Activated T-cell treated with anti-CD3 and anti-CD28 coated beads, Interleukin-2, amount 50 U/mL, for 24 hours (primary cell): ENCODE results near the gene CLDND1.
"Not testable (repeated sequence)": the region's sequence is repeated elsewhere in the genome, so short reads cannot be mapped to it uniquely, and the experiment has no call there.

Experiments
- DNase-seq: peaks from one replicate; pipeline ENCODE4 v3.0.0-alpha.2; 2020
- H3K27ac Mint-ChIP-seq: 2 replicates; pipeline ENCODE4 v1.8.0; 2020; ENCODE audit warnings: mild to moderate bottlenecking, mixed read lengths
- H3K27me3 Mint-ChIP-seq: 2 replicates; pipeline ENCODE4 v1.8.0; 2020; ENCODE audit warnings: mixed read lengths
- H3K36me3 Mint-ChIP-seq: 2 replicates; pipeline ENCODE4 v1.8.0; 2020; ENCODE audit warnings: low read depth, mixed read lengths
- H3K4me1 Mint-ChIP-seq: 2 replicates; pipeline ENCODE4 v1.8.0; 2020; ENCODE audit warnings: low read depth, mixed read lengths
- H3K4me3 Mint-ChIP-seq: 2 replicates; pipeline ENCODE4 v1.8.0; 2020; ENCODE audit warnings: mild to moderate bottlenecking, moderate library complexity, mixed read lengths
- H3K9me3 Mint-ChIP-seq: 2 replicates; pipeline ENCODE4 v1.8.0; 2020; ENCODE audit warnings: mixed read lengths

CLDND1 gene

DNA sequence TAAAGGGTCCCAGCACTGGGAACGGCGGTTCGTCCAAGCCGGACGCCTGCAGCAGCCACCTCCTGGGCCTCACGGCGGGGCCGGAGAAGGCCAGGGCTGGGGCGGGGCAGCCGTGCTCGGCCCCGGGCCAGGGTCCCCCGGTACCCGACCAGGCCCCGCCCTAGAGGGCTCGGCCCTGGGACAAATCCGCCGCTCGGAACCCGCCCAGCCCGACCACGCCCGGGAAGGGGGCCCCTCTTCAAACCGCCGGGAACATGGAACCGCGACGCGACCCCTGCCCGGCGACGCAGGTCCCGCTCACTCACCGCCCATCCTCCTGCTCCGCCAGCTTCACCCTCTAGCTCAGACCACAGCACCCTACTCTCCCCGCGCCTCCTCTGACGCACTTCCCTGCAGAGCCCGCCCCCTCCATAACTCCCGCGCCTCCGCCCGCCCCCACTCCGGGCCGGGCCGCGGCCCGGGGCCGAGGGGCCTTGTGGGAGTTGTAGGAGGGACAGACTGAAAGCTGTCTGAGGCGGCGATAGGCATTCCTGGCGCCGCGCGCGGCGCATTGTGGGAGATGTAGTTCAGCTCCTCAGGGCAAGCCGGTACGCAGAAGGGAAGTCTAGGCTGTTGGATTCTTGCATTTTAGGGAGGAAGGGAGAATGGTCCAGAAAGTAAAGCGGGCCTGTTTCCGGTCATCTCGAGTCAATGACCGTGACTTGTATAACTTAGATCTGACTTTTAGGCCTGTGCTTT lies at the start of gene CLDND1:
Gene CLDND1 (minus strand): TSS at position 359 of the 738 bp plus-strand sequence. CDS start 1,478 bp downstream, outside the sequence.
- peaks cover 75% of the 10 kb centered on the region for H3K36me3 Mint-ChIP-seq
- peak; percentile 96 for DNase-seq
- no peaks in the 10 kb centered on the region for H3K9me3 Mint-ChIP-seq
- peak within 1 kb of the TSS; percentile 99 for H3K27ac Mint-ChIP-seq
- peak within 1 kb of the TSS; percentile 88 for H3K4me3 Mint-ChIP-seq
- H3K4me1 Mint-ChIP-seq, result peaks cover 72% of the 10 kb centered on the region
- H3K27me3 Mint-ChIP-seq, result no peaks in the 10 kb centered on the region

GRCh38 chr3:98568402-98568801 lies 45.7 kb upstream of the CLDND1 start:
- no peak for DNase-seq
- no peaks in the 10 kb centered on the region for H3K27me3 Mint-ChIP-seq
- H3K27ac Mint-ChIP-seq, result no peak overlapping the region
- H3K4me1 Mint-ChIP-seq, result peaks cover 72% of the 10 kb centered on the region
- no peak overlapping the region for H3K4me3 Mint-ChIP-seq
- H3K36me3 Mint-ChIP-seq, result peaks cover 5% of the 10 kb centered on the region
- H3K9me3 Mint-ChIP-seq, result peaks cover 7% of the 10 kb centered on the region

DNA sequence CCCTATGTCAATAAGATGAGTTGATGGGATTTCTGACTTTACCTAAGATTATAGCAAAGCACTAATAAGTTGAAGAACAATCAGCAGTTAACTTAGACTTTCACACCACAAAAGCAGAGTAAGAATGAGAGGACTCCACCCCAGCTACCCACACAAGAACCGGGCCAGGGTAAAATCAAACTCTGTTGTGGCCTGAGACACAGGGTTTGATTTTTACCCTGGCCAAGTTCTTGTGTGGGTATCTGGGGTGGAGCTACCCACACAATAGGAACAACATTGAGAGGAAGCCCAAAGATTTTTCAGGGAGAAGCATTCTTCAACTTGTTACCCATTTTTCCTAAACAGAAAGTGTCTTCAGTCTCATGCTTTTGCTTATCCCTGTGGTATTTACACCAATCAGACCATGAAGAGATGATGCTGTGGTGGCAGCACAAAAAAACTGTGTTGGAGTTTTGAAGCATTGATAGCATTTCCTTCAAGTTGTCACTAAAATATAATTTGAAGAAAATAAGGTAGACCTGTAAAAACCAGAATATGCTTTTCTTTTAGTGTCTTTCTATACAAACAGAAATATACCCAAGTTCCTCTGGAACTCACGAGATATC lies 45.1 kb upstream of the CLDND1 start:
- peaks cover 72% of the 10 kb centered on the region for H3K4me1 Mint-ChIP-seq
- peaks cover 7% of the 10 kb centered on the region for H3K9me3 Mint-ChIP-seq
- DNase-seq, result no peak
- no peaks in the 10 kb centered on the region for H3K27me3 Mint-ChIP-seq
- H3K4me3 Mint-ChIP-seq, result peak overlapping the region; percentile 41
- H3K36me3 Mint-ChIP-seq, result peaks cover 5% of the 10 kb centered on the region
- H3K27ac Mint-ChIP-seq, result peak overlapping the region; percentile 78

DNA sequence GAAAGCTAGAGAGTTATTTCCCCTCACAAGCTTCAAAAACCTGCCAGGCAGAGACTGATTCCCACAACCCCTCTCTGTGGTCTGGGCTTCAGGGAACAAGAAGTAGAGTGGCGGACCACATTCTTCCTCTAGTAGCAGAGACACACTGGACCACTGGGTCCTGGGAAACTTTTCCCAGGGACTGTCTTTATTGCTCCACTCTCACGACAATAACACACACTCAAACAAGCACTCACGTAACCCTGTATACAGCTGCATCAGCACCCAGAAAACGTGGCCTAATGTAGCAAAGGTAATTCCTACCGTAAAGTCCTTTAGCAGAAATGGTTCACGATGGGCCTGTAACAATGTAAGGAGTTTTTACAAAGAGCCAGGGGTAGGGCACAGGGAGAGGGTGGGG lies 43.1 kb upstream of the CLDND1 start:
- Mint-ChIP-seq H3K27me3 (no peaks in the 10 kb centered on the region), H3K4me3 (peak overlapping the region; percentile 8), H3K9me3 (peaks cover 7% of the 10 kb centered on the region), H3K36me3 (peaks cover 2% of the 10 kb centered on the region), H3K4me1 (peaks cover 75% of the 10 kb centered on the region), H3K27ac (peak overlapping the region; percentile 87)
- no peak for DNase-seq

DNA sequence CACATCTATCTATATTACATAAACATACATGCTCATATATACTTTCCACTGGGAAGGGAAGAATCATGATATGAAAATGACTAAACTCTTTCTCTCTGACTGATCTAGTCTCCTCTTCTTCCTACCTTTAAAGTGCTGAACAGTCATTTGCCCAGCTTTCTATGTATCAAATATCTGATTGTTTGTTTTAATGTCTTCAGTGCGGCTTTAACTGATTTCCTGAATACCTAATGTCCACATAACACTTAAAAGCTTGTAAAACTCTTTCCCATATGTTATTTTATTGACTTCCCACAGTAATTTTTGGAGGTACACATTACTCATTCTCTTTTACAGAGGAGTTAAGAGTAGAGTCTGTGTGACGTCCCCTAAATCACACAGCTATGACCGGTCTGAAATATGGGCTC lies 42.5 kb upstream of the CLDND1 start:
- Mint-ChIP-seq H3K27ac (peak overlapping the region; percentile 87), H3K9me3 (peaks cover 7% of the 10 kb centered on the region), H3K36me3 (peaks cover 2% of the 10 kb centered on the region), H3K4me3 (peak overlapping the region; percentile 8), H3K27me3 (no peaks in the 10 kb centered on the region), H3K4me1 (peaks cover 79% of the 10 kb centered on the region)
- DNase-seq, result no peak

GRCh38 chr3:98564282-98565005 lies 41.7 kb upstream of the CLDND1 start:
- Mint-ChIP-seq H3K27me3 (no peaks in the 10 kb centered on the region), H3K4me1 (peaks cover 81% of the 10 kb centered on the region), H3K4me3 (peak overlapping the region; percentile 55), H3K36me3 (peaks cover 2% of the 10 kb centered on the region), H3K9me3 (peaks cover 5% of the 10 kb centered on the region), H3K27ac (peak overlapping the region; percentile 94)
- no peak for DNase-seq

DNA sequence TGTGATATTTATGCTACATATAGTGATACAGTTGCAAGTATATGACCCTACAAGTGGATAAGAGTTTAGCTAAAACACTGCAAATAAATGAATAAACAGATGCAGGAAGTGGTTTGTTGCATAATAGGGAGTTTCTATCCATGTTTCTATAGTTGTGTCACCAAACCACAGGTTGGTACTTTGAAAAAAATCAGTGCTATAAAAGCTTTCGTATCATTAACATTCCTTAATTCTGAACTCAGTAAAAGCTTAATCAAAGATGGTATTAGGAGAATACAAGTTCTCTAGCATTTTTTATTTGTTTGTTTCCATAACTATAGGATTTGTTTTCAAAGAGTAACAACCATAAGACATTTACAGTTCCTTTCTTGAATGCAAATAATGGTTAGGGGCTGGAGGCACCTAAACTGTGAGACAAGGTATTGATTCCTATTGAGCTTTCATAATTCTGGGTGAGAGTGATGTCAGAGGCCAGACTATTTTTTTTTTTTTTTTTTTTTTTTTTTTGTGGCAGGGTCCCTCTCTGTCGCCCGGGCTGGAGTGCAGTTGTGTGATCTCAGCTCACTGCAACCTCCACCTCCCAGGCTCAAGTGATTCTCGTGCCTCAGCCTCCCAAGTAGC lies 41.1 kb upstream of the CLDND1 start:
- Mint-ChIP-seq H3K27me3 (no peaks in the 10 kb centered on the region), H3K4me3 (peak overlapping the region; percentile 55), H3K4me1 (peaks cover 84% of the 10 kb centered on the region), H3K36me3 (no peaks in the 10 kb centered on the region), H3K9me3 (peaks cover 2% of the 10 kb centered on the region), H3K27ac (peak overlapping the region; percentile 94)
- DNase-seq, result no peak

DNA sequence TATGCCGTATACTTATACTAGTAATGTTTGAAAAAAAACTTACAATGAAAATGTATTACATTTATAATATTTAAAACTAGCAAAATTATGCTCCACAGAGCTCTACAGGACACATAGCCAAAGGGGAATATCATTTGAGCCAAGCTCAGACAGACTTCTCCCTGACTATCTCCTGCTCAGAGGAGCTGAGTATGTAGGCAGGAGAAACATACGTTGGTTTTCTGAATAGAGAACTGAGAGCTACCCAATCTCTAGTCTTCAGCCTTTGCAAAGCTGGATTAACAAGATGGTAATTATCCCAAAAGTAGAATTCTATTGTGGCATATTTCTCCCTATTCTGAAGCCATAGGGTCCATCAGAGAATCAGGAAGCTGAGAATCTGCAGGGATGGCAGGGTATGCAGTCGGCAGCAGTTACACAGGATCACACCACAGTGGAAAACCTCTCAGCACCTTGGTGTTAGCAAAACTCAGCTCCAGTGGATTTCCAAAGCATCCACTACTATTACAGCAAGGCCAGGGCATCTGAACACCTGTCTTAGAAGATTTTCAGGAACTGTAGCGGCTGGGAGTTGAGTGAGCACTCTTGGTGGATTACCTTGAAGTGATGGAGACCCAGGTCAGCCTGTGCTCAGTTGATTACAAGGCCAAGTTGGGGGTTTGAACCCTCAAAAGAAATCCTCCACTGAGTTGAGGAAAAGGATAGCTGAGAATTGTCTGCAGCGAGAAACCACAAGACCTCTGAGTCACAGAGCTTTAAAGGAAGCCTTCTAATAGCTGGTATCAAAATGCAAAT lies 39.2 kb upstream of the CLDND1 start:
- H3K36me3 Mint-ChIP-seq, result no peaks in the 10 kb centered on the region
- no peaks in the 10 kb centered on the region for H3K27me3 Mint-ChIP-seq
- H3K4me3 Mint-ChIP-seq, result peak overlapping the region; percentile 42
- peaks cover 88% of the 10 kb centered on the region for H3K4me1 Mint-ChIP-seq
- H3K9me3 Mint-ChIP-seq, result no peaks in the 10 kb centered on the region
- DNase-seq, result no peak
- peak overlapping the region; percentile 84 for H3K27ac Mint-ChIP-seq

DNA sequence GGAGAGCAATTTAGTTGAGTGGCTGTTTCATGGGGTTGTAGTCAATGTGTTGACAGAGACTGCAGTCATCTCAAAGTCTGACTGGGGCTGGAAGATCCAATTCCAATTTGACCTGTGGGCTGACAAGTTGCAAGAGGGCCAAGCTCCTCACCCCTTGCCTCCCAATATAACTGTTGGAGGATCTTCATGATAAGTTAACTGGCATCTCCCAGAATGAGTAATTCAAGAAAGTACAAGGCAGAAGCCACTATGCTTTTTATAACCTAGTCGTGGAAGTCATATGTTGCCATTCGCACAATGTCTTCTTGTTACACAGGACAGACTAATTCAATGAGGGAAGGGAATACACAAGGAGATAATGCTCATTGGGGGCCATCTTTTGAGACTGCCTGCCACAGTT lies 38.2 kb upstream of the CLDND1 start:
- DNase-seq, result no peak
- Mint-ChIP-seq H3K36me3 (peaks cover 2% of the 10 kb centered on the region), H3K27me3 (no peaks in the 10 kb centered on the region), H3K27ac (peak overlapping the region; percentile 82), H3K4me3 (no peak overlapping the region), H3K9me3 (no peaks in the 10 kb centered on the region), H3K4me1 (peaks cover 87% of the 10 kb centered on the region)

DNA sequence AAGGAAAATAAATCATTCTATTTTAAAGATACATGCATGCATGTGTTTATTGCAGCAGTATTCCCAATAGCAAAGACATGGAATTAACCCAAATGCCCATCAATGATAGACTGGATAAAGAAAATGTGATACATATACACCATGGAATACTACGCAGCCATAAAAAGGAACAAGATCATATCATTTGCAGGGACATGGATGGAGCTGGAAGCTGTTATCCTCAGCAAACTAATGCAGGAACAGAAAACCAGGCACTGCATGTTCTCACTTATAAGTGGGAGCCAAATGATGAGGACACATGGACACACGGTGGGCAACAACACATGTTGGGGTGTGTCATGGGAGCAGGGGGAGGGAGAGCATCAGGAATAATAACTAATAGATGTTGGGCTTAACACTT lies 37.1 kb upstream of the CLDND1 start:
- peaks cover 88% of the 10 kb centered on the region for H3K4me1 Mint-ChIP-seq
- not testable (repeated sequence) for H3K27ac Mint-ChIP-seq, H3K36me3 Mint-ChIP-seq, H3K4me3 Mint-ChIP-seq, H3K9me3 Mint-ChIP-seq, DNase-seq, H3K27me3 Mint-ChIP-seq

GRCh38 chr3:98558100-98558827 lies 35.6 kb upstream of the CLDND1 start:
- Mint-ChIP-seq H3K27ac (peak overlapping the region; percentile 98), H3K4me1 (peaks cover 85% of the 10 kb centered on the region), H3K4me3 (peak overlapping the region; percentile 81), H3K9me3 (peaks cover 2% of the 10 kb centered on the region), H3K27me3 (no peaks in the 10 kb centered on the region), H3K36me3 (peaks cover 16% of the 10 kb centered on the region)
- DNase-seq, result no peak

- H3K27me3 Mint-ChIP-seq, result no peaks in the 10 kb centered on the region
- peaks cover 2% of the 10 kb centered on the region for H3K9me3 Mint-ChIP-seq
- H3K27ac Mint-ChIP-seq, result peak overlapping the region; percentile 98
- DNase-seq, result no peak
- H3K36me3 Mint-ChIP-seq, result peaks cover 23% of the 10 kb centered on the region
- H3K4me1 Mint-ChIP-seq, result peaks cover 86% of the 10 kb centered on the region
- peak overlapping the region; percentile 81 for H3K4me3 Mint-ChIP-seq
Observed at GRCh38 chr3:98557324-98558010, 34.8 kb upstream of the CLDND1 start.
